RWPE2 (cell line): ENCODE measurements around the gene CCR5AS.

Experiments used
- ATAC-seq: fragments of 200-7000 bp; cut with Tn5 transposase; 3 replicates; pipeline ENCODE4 v1.9.1; 2021; ENCODE audit warnings: low read depth
- DNase-seq: peaks from one replicate; pipeline ENCODE4 v3.0.0-alpha.2; 2020; ENCODE audit warnings: low spot score
- H3K27ac ChIP-seq: fragments of 450-650 bp; 2 replicates; pipeline ENCODE4 v1.5.1; 2017; ENCODE audit warnings: mild to moderate bottlenecking; ENCODE audit not compliant: poor library complexity, severe bottlenecking
- H3K27me3 ChIP-seq: fragments of 250-450 bp; sonication (Bioruptor Pico); 2 replicates; pipeline ENCODE4 v1.5.1; 2021; ENCODE audit warnings: mild to moderate bottlenecking, moderate library complexity; ENCODE audit not compliant: insufficient read depth, poor library complexity, severe bottlenecking
- H3K36me3 ChIP-seq: fragments of 250-450 bp; sonication (Bioruptor Pico); 2 replicates; pipeline ENCODE4 v1.5.1; 2020; ENCODE audit warnings: low read depth, mild to moderate bottlenecking, moderate library complexity
- H3K4me1 ChIP-seq: fragments of 250-450 bp; sonication (Bioruptor Pico); 2 replicates; pipeline ENCODE4 v1.5.1; 2021; ENCODE audit warnings: mild to moderate bottlenecking, moderate library complexity; ENCODE audit not compliant: insufficient read depth, poor library complexity, severe bottlenecking
- H3K4me3 ChIP-seq: fragments of 250-450 bp; sonication (Bioruptor Pico); 2 replicates; pipeline ENCODE4 v1.5.1; 2021; ENCODE audit warnings: mild to moderate bottlenecking, moderate library complexity; ENCODE audit not compliant: severe bottlenecking
- H3K9me3 ChIP-seq: fragments of 250-450 bp; sonication (Bioruptor Pico); 2 replicates; pipeline ENCODE4 v1.5.1; 2021; ENCODE audit warnings: mild to moderate bottlenecking, moderate library complexity; ENCODE audit not compliant: severe bottlenecking
- CTCF ChIP-seq: fragments of 450-650 bp; IDR thresholded peaks from one replicate; pipeline ENCODE4 v1.5.1; 2017; ENCODE audit warnings: mild to moderate bottlenecking, moderate library complexity; ENCODE audit not compliant: poor library complexity, severe bottlenecking

CCR5AS gene

GRCh38 chr3:46325645-46326300 is 81.1 kb downstream of the CCR5AS start:
- DNase-seq: no peak
- H3K4me3 ChIP-seq: no peak overlapping the region
- ATAC-seq: no peak
- peaks cover 3% of the 10 kb centered on the region for H3K27me3 ChIP-seq
- TF ChIP-seq CTCF: no peak
- no peak overlapping the region for H3K27ac ChIP-seq
- no peaks in the 10 kb centered on the region for H3K36me3 ChIP-seq
- no peaks in the 10 kb centered on the region for H3K4me1 ChIP-seq
- no peaks in the 10 kb centered on the region for H3K9me3 ChIP-seq

GRCh38 chr3:46324036-46324435 is 82.8 kb downstream of the CCR5AS start:
- Histone ChIP-seq H3K9me3 (no peaks in the 10 kb centered on the region), H3K4me3 (no peak overlapping the region), H3K27me3 (peaks cover 3% of the 10 kb centered on the region), H3K27ac (no peak overlapping the region), H3K36me3 (no peaks in the 10 kb centered on the region), H3K4me1 (no peaks in the 10 kb centered on the region)
- DNase-seq (no peak), ATAC-seq (no peak)
- no peak for TF ChIP-seq CTCF

DNA sequence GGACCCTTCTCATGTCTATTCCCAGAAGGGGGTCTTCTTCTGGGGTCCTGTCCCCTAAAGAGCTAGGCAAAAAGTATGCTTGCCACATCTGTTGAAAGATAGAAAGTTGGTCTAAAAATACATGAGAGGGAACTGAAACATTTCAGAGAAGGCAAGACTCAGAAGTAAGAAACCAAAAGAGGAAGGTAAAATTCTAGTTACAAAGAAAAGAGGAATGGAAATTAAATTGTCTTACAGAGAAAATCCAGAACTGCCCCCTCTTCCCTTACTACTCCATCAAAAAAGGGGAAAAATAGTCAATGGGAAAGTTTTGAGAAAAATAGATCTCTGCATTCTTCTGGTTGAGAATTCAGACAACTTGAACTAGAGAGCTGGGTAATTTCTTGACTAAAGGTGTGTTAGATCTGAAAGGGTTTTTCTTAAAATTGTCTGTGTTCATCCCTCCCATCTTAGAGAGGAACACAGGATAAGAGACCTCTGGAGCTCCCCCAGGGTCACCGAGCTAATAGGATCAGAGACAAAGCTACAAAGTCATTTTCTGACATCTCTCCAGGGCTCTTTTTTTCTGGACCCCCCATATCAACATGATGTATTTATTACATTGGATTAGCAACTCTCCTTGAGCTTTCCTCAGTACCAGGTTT is 85.3 kb downstream of the CCR5AS start:
- Histone ChIP-seq H3K27ac (no peak overlapping the region), H3K9me3 (no peaks in the 10 kb centered on the region), H3K4me3 (no peak overlapping the region), H3K27me3 (peaks cover 3% of the 10 kb centered on the region), H3K4me1 (no peaks in the 10 kb centered on the region), H3K36me3 (no peaks in the 10 kb centered on the region)
- no peak for TF ChIP-seq CTCF
- no peak for DNase-seq
- ATAC-seq: no peak

DNA sequence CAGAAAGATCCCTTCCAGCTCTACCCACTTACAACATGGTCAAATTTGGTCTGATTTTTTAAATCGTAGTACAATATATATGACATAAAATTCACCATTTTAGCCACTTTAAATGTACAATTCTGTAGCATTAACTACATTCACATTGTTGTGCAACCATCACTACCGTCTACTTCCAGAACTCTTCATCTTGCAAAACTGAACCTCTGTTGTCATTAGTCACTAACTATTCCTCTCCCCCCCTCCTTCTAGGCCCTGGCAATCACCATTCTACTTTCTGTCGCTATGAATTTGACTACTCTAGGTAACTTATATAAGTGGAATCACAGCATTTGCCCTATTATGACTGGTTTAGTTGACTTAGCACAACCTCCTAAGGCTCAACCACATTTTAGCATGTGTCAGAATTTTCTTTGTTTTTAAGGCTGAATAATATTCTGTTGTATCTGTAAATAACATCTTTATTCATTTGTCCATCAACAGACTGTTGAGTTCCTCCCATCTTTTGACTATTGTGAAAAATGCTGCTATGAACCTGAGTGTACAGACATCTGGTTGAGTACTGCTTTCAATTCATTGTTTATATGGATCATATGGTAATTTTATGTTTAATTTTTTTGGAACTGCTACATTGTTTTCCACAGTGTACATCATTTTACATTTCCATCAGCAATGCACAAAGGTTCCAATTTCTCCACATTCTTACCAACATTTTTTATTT is 88.5 kb downstream of the CCR5AS start:
- ATAC-seq: no peak
- Histone ChIP-seq H3K27ac (no peak overlapping the region), H3K27me3 (no peaks in the 10 kb centered on the region), H3K9me3 (no peaks in the 10 kb centered on the region), H3K36me3 (no peaks in the 10 kb centered on the region), H3K4me1 (no peaks in the 10 kb centered on the region), H3K4me3 (no peak overlapping the region)
- DNase-seq: no peak
- TF ChIP-seq CTCF: no peak

GRCh38 chr3:46316206-46316605 is 90.7 kb downstream of the CCR5AS start:
- no peak overlapping the region for H3K27ac ChIP-seq
- no peak overlapping the region for H3K4me3 ChIP-seq
- H3K36me3 ChIP-seq: no peaks in the 10 kb centered on the region
- H3K4me1 ChIP-seq: no peaks in the 10 kb centered on the region
- no peaks in the 10 kb centered on the region for H3K27me3 ChIP-seq
- no peaks in the 10 kb centered on the region for H3K9me3 ChIP-seq
- ATAC-seq: no peak
- TF ChIP-seq CTCF: no peak
- DNase-seq: no peak
